ENCODE data around the gene SHTN1. TPM values are rescaled to one million over a fixed set of nuclear protein-coding genes. Genes with fewer than 3 reads are reported as not detected.

Gene SHTN1
- total RNA-seq, 4 donors from 2014 or later = 24.1 to 59.7 (median 34.1) TPM

- TF ChIP-seq, protein P1, sequence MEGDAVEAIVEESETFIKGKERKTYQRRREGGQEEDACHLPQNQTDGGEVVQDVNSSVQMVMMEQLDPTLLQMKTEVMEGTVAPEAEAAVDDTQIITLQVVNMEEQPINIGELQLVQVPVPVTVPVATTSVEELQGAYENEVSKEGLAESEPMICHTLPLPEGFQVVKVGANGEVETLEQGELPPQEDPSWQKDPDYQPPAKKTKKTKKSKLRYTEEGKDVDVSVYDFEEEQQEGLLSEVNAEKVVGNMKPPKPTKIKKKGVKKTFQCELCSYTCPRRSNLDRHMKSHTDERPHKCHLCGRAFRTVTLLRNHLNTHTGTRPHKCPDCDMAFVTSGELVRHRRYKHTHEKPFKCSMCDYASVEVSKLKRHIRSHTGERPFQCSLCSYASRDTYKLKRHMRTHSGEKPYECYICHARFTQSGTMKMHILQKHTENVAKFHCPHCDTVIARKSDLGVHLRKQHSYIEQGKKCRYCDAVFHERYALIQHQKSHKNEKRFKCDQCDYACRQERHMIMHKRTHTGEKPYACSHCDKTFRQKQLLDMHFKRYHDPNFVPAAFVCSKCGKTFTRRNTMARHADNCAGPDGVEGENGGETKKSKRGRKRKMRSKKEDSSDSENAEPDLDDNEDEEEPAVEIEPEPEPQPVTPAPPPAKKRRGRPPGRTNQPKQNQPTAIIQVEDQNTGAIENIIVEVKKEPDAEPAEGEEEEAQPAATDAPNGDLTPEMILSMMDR (IDR thresholded peaks at IDR 0.05) = no peak
- TF ChIP-seq POLR2A (IDR thresholded peaks at IDR 0.05) = no peak
- Histone ChIP-seq H3K27ac (no peak overlapping the region), H3K4me3 (no peak overlapping the region), H3K4me1 (no peaks in the 10 kb centered on the region), H3K27me3 (no peaks in the 10 kb centered on the region), H3K9me3 (no peaks in the 10 kb centered on the region), H3K36me3 (no peaks in the 10 kb centered on the region)
- DNase-seq = no peak
Measured at GRCh38 chr10:116836083-116836482, 168.9 kb downstream of the SHTN1 start.

- H3K27ac ChIP-seq = no peak overlapping the region
- no peak overlapping the region for H3K4me3 ChIP-seq
- no peak for DNase-seq
- no peaks in the 10 kb centered on the region for H3K9me3 ChIP-seq
- no peaks in the 10 kb centered on the region for H3K27me3 ChIP-seq
- no peak for TF ChIP-seq POLR2A (IDR thresholded peaks at IDR 0.05)
- TF ChIP-seq, protein P1 (IDR thresholded peaks at IDR 0.05) = no peak
- H3K4me1 ChIP-seq = no peaks in the 10 kb centered on the region
- H3K36me3 ChIP-seq = no peaks in the 10 kb centered on the region
Measured at GRCh38 chr10:116835658-116836057, 169.3 kb downstream of the SHTN1 start.

DNA sequence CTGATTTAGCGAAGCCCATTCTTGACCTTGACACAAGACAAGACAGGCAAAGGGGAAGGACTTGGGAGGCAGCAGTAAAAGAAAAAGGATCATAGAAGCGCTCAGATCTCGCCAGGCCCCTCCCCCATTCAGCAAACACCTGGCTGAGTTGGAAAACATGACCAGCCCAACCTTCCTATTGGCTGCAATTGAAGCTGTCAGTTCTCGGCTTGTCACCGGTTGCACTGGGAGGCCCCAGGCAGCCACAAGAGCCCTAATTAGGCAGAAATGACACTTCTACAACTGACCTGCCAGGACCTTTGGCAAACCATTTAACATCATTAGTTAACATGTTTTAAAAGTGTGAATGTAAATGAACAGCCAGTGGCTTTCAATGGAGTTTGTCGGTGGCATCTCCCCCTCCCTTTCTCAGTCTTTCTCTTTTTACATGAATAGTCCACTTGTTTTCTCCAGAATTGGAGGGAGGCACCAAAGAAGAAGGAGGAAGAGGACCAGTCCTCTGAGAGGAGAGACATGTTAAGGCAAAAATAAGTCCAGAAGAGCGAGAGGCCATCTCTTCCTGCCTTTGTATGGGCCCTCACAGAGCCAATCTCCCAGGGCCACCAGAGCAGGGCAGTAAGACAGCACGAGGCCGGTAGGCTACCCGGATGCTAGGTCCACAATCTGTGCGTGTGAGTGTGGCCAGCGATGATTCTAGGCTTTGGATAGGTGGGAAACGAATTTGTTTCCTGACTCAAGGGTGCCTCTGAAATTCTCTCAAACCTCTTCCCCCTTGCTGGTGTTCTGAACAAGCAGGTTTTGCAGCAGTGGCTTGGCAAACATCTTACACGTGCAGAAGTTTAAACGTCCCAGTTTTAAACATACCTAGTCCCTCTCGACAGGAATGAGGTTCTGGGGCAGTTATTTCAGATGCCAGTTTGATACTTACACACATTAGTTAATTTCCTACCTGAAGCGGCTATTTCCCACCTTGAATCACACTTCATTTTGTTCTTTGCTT is 170.7 kb downstream of the SHTN1 start:
- Histone ChIP-seq H3K27me3 (no peaks in the 10 kb centered on the region), H3K4me1 (no peaks in the 10 kb centered on the region), H3K27ac (no peak overlapping the region), H3K9me3 (no peaks in the 10 kb centered on the region), H3K36me3 (no peaks in the 10 kb centered on the region), H3K4me3 (no peak overlapping the region)
- no peak for TF ChIP-seq POLR2A (IDR thresholded peaks at IDR 0.05)
- TF ChIP-seq, protein P1 (IDR thresholded peaks at IDR 0.05) = no peak
- no peak for DNase-seq

DNA sequence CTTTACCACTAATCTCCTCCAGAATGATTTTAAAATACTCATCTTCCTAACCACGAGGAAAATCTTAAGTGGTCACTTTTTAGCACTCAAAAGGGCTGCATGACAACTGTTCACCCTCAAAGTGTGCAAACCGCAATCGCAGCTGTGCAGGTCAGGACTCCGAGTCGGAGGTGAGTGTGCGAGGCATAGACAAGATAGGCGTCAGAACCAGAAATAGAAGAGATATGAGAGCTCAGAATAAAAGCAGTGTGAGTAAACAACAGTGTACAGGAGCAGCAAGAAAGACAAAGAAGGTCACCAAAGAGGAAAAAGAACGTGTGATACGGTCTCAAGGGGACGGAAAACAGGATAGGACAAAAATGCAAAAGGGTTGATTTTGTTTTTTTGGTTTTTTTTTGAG is 173.2 kb downstream of the SHTN1 start:
- no peaks in the 10 kb centered on the region for H3K27me3 ChIP-seq
- TF ChIP-seq POLR2A (IDR thresholded peaks at IDR 0.05) = no peak
- TF ChIP-seq, protein P1 (IDR thresholded peaks at IDR 0.05) = no peak
- H3K9me3 ChIP-seq = no peaks in the 10 kb centered on the region
- DNase-seq = no peak
- no peak overlapping the region for H3K4me3 ChIP-seq
- H3K36me3 ChIP-seq = no peaks in the 10 kb centered on the region
- H3K27ac ChIP-seq = no peak overlapping the region
- no peaks in the 10 kb centered on the region for H3K4me1 ChIP-seq

Small RNAs within 50 kb of the gene (small RNA-seq; reads per million reads assigned to genes)
- 0 reads per million in 2 donors for gene AC012308.1

Other genes with a start within 250 kb of the SHTN1 start
- not detected for gene ENO4, start 155.7 kb downstream of the SHTN1 start, total RNA-seq
- gene VAX1, start 133.1 kb upstream of the SHTN1 start, total RNA-seq = not detected
- gene KCNK18, start 192.3 kb upstream of the SHTN1 start, total RNA-seq = not detected
- under 1 TPM; 0.18 to 0.95 (median 0.75) TPM for gene SLC18A2, start 235.9 kb upstream of the SHTN1 start, total RNA-seq